ENCODE data around the gene SSX2. TPM values are rescaled to one million over a fixed set of nuclear protein-coding genes. Genes with fewer than 3 reads are reported as not detected.
"Not testable (repeated sequence)": the region's sequence is repeated elsewhere in the genome, so short reads cannot be mapped to it uniquely, and the experiment has no call there.

Gene SSX2, protein sequence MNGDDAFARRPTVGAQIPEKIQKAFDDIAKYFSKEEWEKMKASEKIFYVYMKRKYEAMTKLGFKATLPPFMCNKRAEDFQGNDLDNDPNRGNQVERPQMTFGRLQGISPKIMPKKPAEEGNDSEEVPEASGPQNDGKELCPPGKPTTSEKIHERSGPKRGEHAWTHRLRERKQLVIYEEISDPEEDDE
- total RNA-seq, result not detected

GRCh38 chrX:52707078-52707477 lies at the start of gene SSX2:
TSS of gene SSX2 (minus strand) at chrX:52707178. CDS start at chrX:52705749, 1,429 bp downstream.
- DNase-seq (ENCODE audit: low spot score), result not testable (repeated sequence)

- not testable (repeated sequence) for DNase-seq (ENCODE audit: low spot score)
Observed at GRCh38 chrX:52750952-52751351, 44.0 kb upstream of the SSX2 start, which contains the start of gene SSX2B. TSS of gene SSX2B (plus strand) at chrX:52751252. CDS start at chrX:52752681, 1,429 bp downstream.

- DNase-seq (ENCODE audit: low spot score), result not testable (repeated sequence)
Observed at GRCh38 chrX:52692034-52692433, 14.9 kb downstream of the SSX2 start.

- not testable (repeated sequence) for DNase-seq (ENCODE audit: low spot score)
Observed at GRCh38 chrX:52662218-52662617, 44.8 kb downstream of the SSX2 start.

- DNase-seq (ENCODE audit: low spot score), result not testable (repeated sequence)
Observed at GRCh38 chrX:52655475-52655874, 51.5 kb downstream of the SSX2 start.

- DNase-seq (ENCODE audit: low spot score), result not testable (repeated sequence)
Observed at GRCh38 chrX:52654800-52655199, 52.2 kb downstream of the SSX2 start, which contains the start of gene SSX7. TSS of gene SSX7 (minus strand) at chrX:52654900. CDS start at chrX:52653472, 1,428 bp downstream.

DNA sequence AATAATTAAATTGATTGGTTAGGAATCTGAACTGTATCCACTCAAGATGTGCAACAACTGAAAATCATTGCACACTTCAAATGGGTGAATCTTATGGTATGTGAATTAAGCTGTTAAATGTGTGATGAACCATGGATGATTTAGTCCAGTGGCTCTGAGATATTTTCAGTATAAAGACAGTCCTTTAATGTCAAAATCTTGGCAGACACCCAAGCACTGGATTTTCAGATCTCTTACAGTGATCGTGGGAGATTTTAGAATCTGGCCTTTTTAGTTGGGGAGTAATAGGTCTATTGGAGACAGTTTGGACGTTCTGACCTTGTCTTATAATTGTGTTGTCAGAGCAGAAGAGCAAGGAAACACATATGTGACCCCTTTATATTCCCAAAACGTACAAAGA lies 56.3 kb downstream of the SSX2 start:
- DNase-seq (ENCODE audit: low spot score), result not testable (repeated sequence)

DNA sequence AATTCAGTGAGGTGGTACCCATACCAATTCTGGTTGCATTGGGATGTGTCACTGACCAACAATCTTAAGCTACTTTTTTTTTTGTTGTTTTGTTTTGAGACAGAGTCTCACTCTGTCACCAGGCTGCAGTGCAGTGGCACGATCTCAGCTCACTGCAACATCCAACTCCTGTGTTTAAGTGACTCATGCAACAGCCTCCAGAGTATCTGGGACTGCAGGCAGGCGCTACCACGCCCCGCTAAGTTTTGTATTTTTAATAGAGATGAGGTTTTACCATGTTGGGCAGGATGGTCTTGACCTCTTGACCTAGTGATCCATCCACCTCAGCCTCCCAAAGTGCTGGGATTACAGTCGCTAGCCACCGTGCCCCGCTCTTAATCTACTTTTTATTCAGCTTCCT lies 58.0 kb downstream of the SSX2 start:
- DNase-seq (ENCODE audit: low spot score), result not testable (repeated sequence)

Other genes with a start within 250 kb of the SSX2 start
- not detected for gene XAGE1A, start 211.4 kb downstream of the SSX2 start, total RNA-seq
- not detected for gene XAGE1B, start 190.1 kb downstream of the SSX2 start, total RNA-seq
- not detected for gene SSX7, start 52.3 kb downstream of the SSX2 start, total RNA-seq
- 0.26 TPM for gene SSX2B, start 44.1 kb upstream of the SSX2 start, total RNA-seq
- not detected for gene SPANXN5, start 90.2 kb upstream of the SSX2 start, total RNA-seq
- gene XAGE5, start 104.1 kb upstream of the SSX2 start, total RNA-seq, result not detected
- not detected for gene XAGE3, start 160.9 kb upstream of the SSX2 start, total RNA-seq
- gene FAM156B, start 190.2 kb upstream of the SSX2 start, total RNA-seq, result 12.4 TPM